C4-2B (cell line): ENCODE data around the gene RNF212B.

Source experiments
- ZFX ChIP-seq: fragments of 450-650 bp; IDR thresholded peaks from 2 replicates; pipeline ENCODE4 v1.6.1; 2017
- TF ChIP-seq, protein P1 (sequence below): fragments of 450-650 bp; conservative IDR thresholded peaks from 2 replicates; pipeline ENCODE4 v1.5.1; 2017; ENCODE audit warnings: mild to moderate bottlenecking

- TF ChIP-seq, protein P1, sequence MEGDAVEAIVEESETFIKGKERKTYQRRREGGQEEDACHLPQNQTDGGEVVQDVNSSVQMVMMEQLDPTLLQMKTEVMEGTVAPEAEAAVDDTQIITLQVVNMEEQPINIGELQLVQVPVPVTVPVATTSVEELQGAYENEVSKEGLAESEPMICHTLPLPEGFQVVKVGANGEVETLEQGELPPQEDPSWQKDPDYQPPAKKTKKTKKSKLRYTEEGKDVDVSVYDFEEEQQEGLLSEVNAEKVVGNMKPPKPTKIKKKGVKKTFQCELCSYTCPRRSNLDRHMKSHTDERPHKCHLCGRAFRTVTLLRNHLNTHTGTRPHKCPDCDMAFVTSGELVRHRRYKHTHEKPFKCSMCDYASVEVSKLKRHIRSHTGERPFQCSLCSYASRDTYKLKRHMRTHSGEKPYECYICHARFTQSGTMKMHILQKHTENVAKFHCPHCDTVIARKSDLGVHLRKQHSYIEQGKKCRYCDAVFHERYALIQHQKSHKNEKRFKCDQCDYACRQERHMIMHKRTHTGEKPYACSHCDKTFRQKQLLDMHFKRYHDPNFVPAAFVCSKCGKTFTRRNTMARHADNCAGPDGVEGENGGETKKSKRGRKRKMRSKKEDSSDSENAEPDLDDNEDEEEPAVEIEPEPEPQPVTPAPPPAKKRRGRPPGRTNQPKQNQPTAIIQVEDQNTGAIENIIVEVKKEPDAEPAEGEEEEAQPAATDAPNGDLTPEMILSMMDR: no peak
- TF ChIP-seq ZFX: no peak
These were observed 47.8 kb downstream of the RNF212B start for GRCh38 chr14:23285530-23286019.
